ENCODE measurements around the gene ZNF526.

DNA sequence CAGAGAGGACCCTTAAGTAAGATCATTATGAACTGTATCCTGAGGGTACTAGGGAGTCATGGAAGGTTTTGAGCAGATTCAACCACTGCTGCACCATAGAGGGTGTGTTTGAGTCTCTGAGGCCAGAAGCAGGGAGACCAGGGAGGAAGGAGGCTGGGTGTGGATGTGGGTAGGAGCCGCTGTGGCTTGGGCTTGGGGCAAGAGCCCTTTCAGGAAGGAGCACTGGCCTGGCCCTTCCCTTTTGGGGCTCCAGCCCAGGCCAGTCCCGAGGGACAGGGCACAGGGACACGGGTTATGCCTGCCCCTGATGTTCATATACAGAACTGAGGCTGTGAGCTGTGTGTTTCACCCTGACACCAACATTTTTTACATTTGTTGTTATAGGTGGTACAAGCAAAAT lies 56.2 kb downstream of the ZNF526 start:
- TF ChIP-seq EZH2 (IDR thresholded peaks at IDR 0.05; ENCODE audit: borderline replicate concordance, insufficient read depth, low read depth, low read length, poor library complexity, severe bottlenecking): no peak
- TF ChIP-seq, protein P1, sequence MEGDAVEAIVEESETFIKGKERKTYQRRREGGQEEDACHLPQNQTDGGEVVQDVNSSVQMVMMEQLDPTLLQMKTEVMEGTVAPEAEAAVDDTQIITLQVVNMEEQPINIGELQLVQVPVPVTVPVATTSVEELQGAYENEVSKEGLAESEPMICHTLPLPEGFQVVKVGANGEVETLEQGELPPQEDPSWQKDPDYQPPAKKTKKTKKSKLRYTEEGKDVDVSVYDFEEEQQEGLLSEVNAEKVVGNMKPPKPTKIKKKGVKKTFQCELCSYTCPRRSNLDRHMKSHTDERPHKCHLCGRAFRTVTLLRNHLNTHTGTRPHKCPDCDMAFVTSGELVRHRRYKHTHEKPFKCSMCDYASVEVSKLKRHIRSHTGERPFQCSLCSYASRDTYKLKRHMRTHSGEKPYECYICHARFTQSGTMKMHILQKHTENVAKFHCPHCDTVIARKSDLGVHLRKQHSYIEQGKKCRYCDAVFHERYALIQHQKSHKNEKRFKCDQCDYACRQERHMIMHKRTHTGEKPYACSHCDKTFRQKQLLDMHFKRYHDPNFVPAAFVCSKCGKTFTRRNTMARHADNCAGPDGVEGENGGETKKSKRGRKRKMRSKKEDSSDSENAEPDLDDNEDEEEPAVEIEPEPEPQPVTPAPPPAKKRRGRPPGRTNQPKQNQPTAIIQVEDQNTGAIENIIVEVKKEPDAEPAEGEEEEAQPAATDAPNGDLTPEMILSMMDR (IDR thresholded peaks at IDR 0.05): no peak

All from B cell (primary cell).